OCI-LY1 (cell line): ENCODE measurements around the gene FGF5.
"Not testable (repeated sequence)": the region's sequence is repeated elsewhere in the genome, so short reads cannot be mapped to it uniquely, and the experiment has no call there.

Source experiments
- CTCF ChIP-seq: fragments of 200-600 bp; sonication (generic), shearing (Covaris generic); IDR thresholded peaks from 2 replicates; pipeline ENCODE4 v1.5.1; 2017; ENCODE audit warnings: mild to moderate bottlenecking, antibody characterized with exemption, low read length, moderate library complexity, mixed read lengths
- EZH2 ChIP-seq: fragments of 200-600 bp; sonication (generic), shearing (Covaris generic); IDR thresholded peaks from 2 replicates; pipeline ENCODE4 v1.8.0; 2017; ENCODE audit warnings: borderline replicate concordance, mixed run types, mild to moderate bottlenecking, antibody characterized with exemption, low read length, moderate library complexity, mixed read lengths

- not testable (repeated sequence) for TF ChIP-seq CTCF, EZH2
Observed at GRCh38 chr4:80247484-80247883, 19.0 kb upstream of the FGF5 start.
